IMR-90 (cell line): ENCODE data around the gene CAPN3. TPM values are rescaled to one million over a fixed set of nuclear protein-coding genes. Genes with fewer than 3 reads are reported as not detected.

Experiments
- ATAC-seq: fragments of 200-7000 bp; cut with Tn5 transposase; 2 replicates; pipeline ENCODE4 v1.9.1; 2020; ENCODE audit warnings: low read depth, mild to moderate bottlenecking, moderate library complexity
- BruUV-seq: library from RNA; stranded (reverse); fragments of 400-500 nt; replicated peaks from 2 replicates; lab custom pipeline; 2021; lab: Mats Ljungman, UMichigan
- CTCF ChIA-PET: fragments of 300-600 bp; formaldehyde crosslinking; extraction: SDS; loops from one replicate; lab custom pipeline; 2021; ENCODE audit warnings: antibody characterized with exemption; lab: Yijun Ruan, JAX
- POLR2A ChIA-PET: fragments of 300-600 bp; sonication (Branson Sonifier 250); formaldehyde crosslinking; loops from one replicate; lab custom pipeline; 2022; ENCODE audit warnings: antibody characterized with exemption; ENCODE audit not compliant: unreplicated experiment; lab: Charles Lee
- DNase-seq: peaks from one replicate; pipeline ENCODE4 v3.0.0; 2013
- H2AFZ ChIP-seq: replicated peaks from 2 replicates; pipeline ENCODE3; 2013; ENCODE audit warnings: low read length, mild to moderate bottlenecking; ENCODE audit not compliant: poor library complexity
- H2AK5ac ChIP-seq: 2 replicates; pipeline ENCODE4 v1.6.1; 2013; ENCODE audit warnings: low read depth, low read length, inconsistent platforms
- H2AK9ac ChIP-seq: replicated peaks from 2 replicates; pipeline ENCODE3; 2013; ENCODE audit warnings: mild to moderate bottlenecking, low read depth, low read length, moderate library complexity; ENCODE audit not compliant: poor library complexity
- H2BK120ac ChIP-seq: 2 replicates; pipeline ENCODE4 v1.6.1; 2013; ENCODE audit warnings: low read depth, low read length, inconsistent platforms
- H2BK15ac ChIP-seq: 3 replicates; pipeline ENCODE4 v1.6.1; 2013; ENCODE audit warnings: low read depth, low read length, inconsistent platforms
- H2BK20ac ChIP-seq: 2 replicates; pipeline ENCODE4 v1.6.1; 2013; ENCODE audit warnings: low read depth, mild to moderate bottlenecking, inconsistent platforms, low read length, moderate library complexity
- H2BK5ac ChIP-seq: 2 replicates; pipeline ENCODE4 v1.6.1; 2013; ENCODE audit warnings: mild to moderate bottlenecking, low read depth, low read length, inconsistent platforms; ENCODE audit not compliant: poor library complexity, severe bottlenecking
- H3K14ac ChIP-seq: replicated peaks from 2 replicates; pipeline ENCODE4 v1.6.1; 2013; ENCODE audit warnings: low read depth, low read length, inconsistent platforms
- H3K18ac ChIP-seq: 2 replicates; pipeline ENCODE4 v1.6.1; 2013; ENCODE audit warnings: low read depth, low read length, control low read depth
- H3K23ac ChIP-seq: 2 replicates; pipeline ENCODE4 v1.6.1; 2013; ENCODE audit warnings: low read depth, low read length, inconsistent platforms
- H3K27ac ChIP-seq: 2 replicates; pipeline ENCODE4 v1.5.1; 2013; ENCODE audit warnings: mild to moderate bottlenecking, control low read depth, low read length; ENCODE audit not compliant: insufficient read depth
- H3K27me3 ChIP-seq: 2 replicates; pipeline ENCODE4 v1.6.1; 2013; ENCODE audit warnings: low read length; ENCODE audit not compliant: control insufficient read depth, insufficient read depth
- H3K36me3 ChIP-seq: 2 replicates; pipeline ENCODE4 v1.6.1; 2013; ENCODE audit warnings: low read length, mixed read lengths; ENCODE audit not compliant: control insufficient read depth, insufficient read depth
- H3K4ac ChIP-seq: 2 replicates; pipeline ENCODE4 v1.6.1; 2013; ENCODE audit warnings: low read depth, low read length, inconsistent platforms
- H3K4me1 ChIP-seq: 2 replicates; pipeline ENCODE4 v1.6.1; 2013; ENCODE audit warnings: low read length, mixed read lengths; ENCODE audit not compliant: control insufficient read depth, insufficient read depth
- H3K4me2 ChIP-seq: 2 replicates; pipeline ENCODE4 v1.6.1; 2013; ENCODE audit warnings: low read depth, mild to moderate bottlenecking, control low read depth, low read length, moderate library complexity
- H3K4me3 ChIP-seq: 2 replicates; pipeline ENCODE4 v1.5.1; 2013; ENCODE audit warnings: low read depth, mild to moderate bottlenecking, control low read depth, low read length, moderate library complexity; ENCODE audit not compliant: insufficient read depth
- H3K56ac ChIP-seq: 2 replicates; pipeline ENCODE4 v1.6.1; 2013; ENCODE audit warnings: low read length, inconsistent platforms; ENCODE audit not compliant: insufficient read depth; ENCODE audit errors: extremely low read depth
- H3K79me1 ChIP-seq, 2 experiments: 2 replicates each; pipeline ENCODE4 v1.6.1; 2013; ENCODE audit warnings: low read length in 2 of 2, inconsistent platforms in 1 of 2, low read depth in 1 of 2
- H3K9ac ChIP-seq: 2 replicates; pipeline ENCODE4 v1.6.1; 2013; ENCODE audit warnings: low read depth, low read length, control low read depth
- H3K9me1 ChIP-seq: 2 replicates; pipeline ENCODE4 v1.6.1; 2013; ENCODE audit warnings: low read length, inconsistent platforms; ENCODE audit not compliant: insufficient read depth
- H3K9me3 ChIP-seq: 2 replicates; pipeline ENCODE4 v1.6.1; 2013; ENCODE audit warnings: low read length; ENCODE audit not compliant: control insufficient read depth, insufficient read depth
- H4K20me1 ChIP-seq: 2 replicates; pipeline ENCODE4 v1.6.1; 2013; ENCODE audit warnings: low read length, inconsistent platforms; ENCODE audit not compliant: insufficient read depth
- H4K5ac ChIP-seq: 2 replicates; pipeline ENCODE4 v1.6.1; 2013; ENCODE audit warnings: mild to moderate bottlenecking, low read depth, low read length, control low read depth
- H4K8ac ChIP-seq, 2 experiments: 2 replicates each; pipeline ENCODE4 v1.6.1; 2013; ENCODE audit warnings: low read depth in 2 of 2, low read length in 2 of 2, control low read depth in 1 of 2, inconsistent platforms in 1 of 2
- H4K91ac ChIP-seq: 2 replicates; pipeline ENCODE4 v1.6.1; 2013; ENCODE audit warnings: low read depth, low read length, inconsistent platforms; ENCODE audit not compliant: insufficient read depth
- CEBPB ChIP-seq: IDR thresholded peaks from 2 replicates; pipeline ENCODE4 v1.6.1; 2012; ENCODE audit warnings: low read depth, low read length, improper control_type of control experiment
- CHD1 ChIP-seq: IDR thresholded peaks from 2 replicates; pipeline ENCODE4 v1.6.1; 2012; ENCODE audit warnings: low read depth, low read length, improper control_type of control experiment
- CTCF ChIP-seq: conservative IDR thresholded peaks from 2 replicates; pipeline ENCODE4 v1.5.1; 2012; ENCODE audit warnings: mild to moderate bottlenecking, low read depth, low read length, improper control_type of control experiment
- ELK1 ChIP-seq: fragments of 150-350 bp; IDR thresholded peaks from 2 replicates; pipeline ENCODE4 v1.6.1; 2016; ENCODE audit warnings: low read depth, mild to moderate bottlenecking, low read length, moderate library complexity, borderline replicate concordance
- MAZ ChIP-seq: IDR thresholded peaks from 2 replicates; pipeline ENCODE4 v1.6.1; 2012; ENCODE audit warnings: low read depth, mild to moderate bottlenecking, low read length, improper control_type of control experiment, moderate library complexity, borderline replicate concordance
- MXI1 ChIP-seq: IDR thresholded peaks from 2 replicates; pipeline ENCODE4 v1.6.1; 2012; ENCODE audit warnings: low read depth, mild to moderate bottlenecking, low read length, moderate library complexity, borderline replicate concordance
- NFE2L2 ChIP-seq: fragments of 150-350 bp; IDR thresholded peaks from 2 replicates; pipeline ENCODE4 v1.6.1; 2016; ENCODE audit warnings: low read depth, mild to moderate bottlenecking, low read length
- USF2 ChIP-seq: fragments of 150-350 bp; IDR thresholded peaks from 2 replicates; pipeline ENCODE4 v1.6.1; 2017; ENCODE audit warnings: mild to moderate bottlenecking, antibody characterized with exemption, low read length, low read depth
- WGBS, 2 experiments: methylation state at CpG; one replicate each; pipeline versions ENCODE4 v1.1.5 to v1.1.7; 2013; ENCODE audit warnings: missing lambda C conversion rate in 2 of 2; ENCODE audit not compliant: insufficient read length in 1 of 2; ENCODE audit errors: extremely low coverage in 2 of 2; 5-methylcytosine and 5-hydroxymethylcytosine counted together
- dilution Hi-C: fragments of 300-500 bp; cut with HindIII; formaldehyde crosslinking; loops from one replicate; pipeline ENCODE4 v1.14.3; 2018; ENCODE audit warnings: low sequenced_read_pairs; ENCODE audit not compliant: unreplicated experiment
- in situ Hi-C: fragments of 300-500 bp; cut with MboI; formaldehyde crosslinking; loops from 3 replicates; pipeline ENCODE4 v1.14.3; 2019; ENCODE audit warnings: low sequenced_read_pairs, inconsistent platforms, mixed read lengths
- intact Hi-C: fragments of 100-400 bp; cut with micrococcal nuclease; formaldehyde crosslinking; loops from 2 replicates; pipeline ENCODE4 v1.10.0; 2022
- polyA plus RNA-seq, 3 experiments: library from polyadenylated mRNA; depleted of rRNA; stranded (reverse); fragments of >200 nt; gene quantifications; 2 replicates each; pipeline ENCODE4 v1.2.3, GENCODE V29; 2012; ENCODE audit warnings: low replicate concordance in 1 of 3
- total RNA-seq: library from RNA; depleted of rRNA; stranded (reverse); fragments of >200 nt; gene quantifications from 2 replicates; pipeline ENCODE4 v1.2.3, GENCODE V29; 2012

CAPN3 gene
- total and polyA plus RNA-seq, 2 of the 4 experiments (the other 2 are of a cell fraction): 1.1 to 1.4 TPM

- Histone ChIP-seq H2BK20ac (no peak overlapping the region), H3K23ac (no peak overlapping the region), H3K14ac (no peak overlapping the region), H3K9me3 (no peaks in the 10 kb centered on the region), H4K5ac (no peak overlapping the region), H3K79me1 (peaks cover 14 to 35% of the 10 kb centered on the region in 2 experiments), H3K4me2 (no peak overlapping the region), H2BK120ac (no peak overlapping the region), H2AK9ac (no peak overlapping the region), H3K27me3 (no peaks in the 10 kb centered on the region), H2BK5ac (no peak overlapping the region), H4K8ac (no peak overlapping the region), H4K91ac (no peak overlapping the region), H3K9me1 (peaks cover 3% of the 10 kb centered on the region; the same call in 1 of the 2 replicates), H2AFZ (no peak overlapping the region), H3K4ac (no peak overlapping the region), H3K27ac (no peak overlapping the region), H2BK15ac (no peak overlapping the region), H2AK5ac (no peak overlapping the region), H3K36me3 (peaks cover 47% of the 10 kb centered on the region), H3K4me3 (no peak overlapping the region), H3K56ac (no peak overlapping the region), H4K20me1 (no peaks in the 10 kb centered on the region), H3K4me1 (peaks cover 2% of the 10 kb centered on the region; the same call in 1 of the 2 replicates), H3K18ac (no peak overlapping the region), H3K9ac (no peak overlapping the region)
- no TSS peak for BruUV-seq
- in situ Hi-C loops (no loop called here), dilution Hi-C loops (no loop called here), intact Hi-C loops (no loop called here)
- DNase-seq (no peak), ATAC-seq (no peak)
- ChIA-PET POLR2A (no interaction called here), CTCF (no interaction called here)
- TF ChIP-seq CEBPB (no peak), CHD1 (no peak), NFE2L2 (no peak), CTCF (no peak), MXI1 (no peak), USF2 (no peak), ELK1 (no peak), MAZ (no peak)
- WGBS, 2 experiments: no CpG with 5 or more reads among the region's 2 CpGs
Observed at GRCh38 chr15:42447599-42447998, 88.3 kb downstream of the CAPN3 start.
